GM21423 (cell line): ENCODE measurements around the gene CPOX.
A peak's percentile ranks its signal among the peaks of the same experiment; 100 is the strongest.
"Not testable (repeated sequence)": the region's sequence is repeated elsewhere in the genome, so short reads cannot be mapped to it uniquely, and the experiment has no call there.

ENCODE experiments used
- ATAC-seq: cut with Tn5 transposase; IDR thresholded peaks from one replicate; pipeline ENCODE4 v1.9.1; 2021; ENCODE audit warnings: mild to moderate bottlenecking, moderate library complexity; ENCODE audit not compliant: unreplicated experiment

The CPOX gene

GRCh38 chr3:98593046-98593936 lies at the start of gene CPOX:
CPOX (minus strand) TSS chr3:98593611; CDS start chr3:98593504, 107 bp downstream.
- peak; percentile 94 for ATAC-seq

DNA sequence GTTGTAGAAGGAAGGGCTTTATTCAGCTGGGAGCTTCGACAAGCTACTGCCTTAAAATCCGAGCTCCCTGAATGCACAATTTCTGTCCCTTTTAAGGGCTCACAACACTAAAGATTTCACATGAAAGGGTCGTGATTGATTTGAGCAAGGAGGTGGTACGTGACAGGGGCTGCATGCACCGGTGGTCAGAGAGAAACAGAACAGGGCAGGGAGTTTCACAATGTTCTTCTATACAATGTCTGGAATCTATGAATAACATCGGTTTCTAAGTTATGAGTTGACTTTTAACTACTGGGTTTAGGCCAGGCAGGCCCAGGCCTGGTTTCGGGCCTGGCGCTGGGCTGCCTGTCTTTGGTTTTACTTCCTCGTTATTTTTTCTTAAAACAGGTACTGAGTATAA lies 49.4 kb upstream of the CPOX start:
- ATAC-seq = not testable (repeated sequence)

DNA sequence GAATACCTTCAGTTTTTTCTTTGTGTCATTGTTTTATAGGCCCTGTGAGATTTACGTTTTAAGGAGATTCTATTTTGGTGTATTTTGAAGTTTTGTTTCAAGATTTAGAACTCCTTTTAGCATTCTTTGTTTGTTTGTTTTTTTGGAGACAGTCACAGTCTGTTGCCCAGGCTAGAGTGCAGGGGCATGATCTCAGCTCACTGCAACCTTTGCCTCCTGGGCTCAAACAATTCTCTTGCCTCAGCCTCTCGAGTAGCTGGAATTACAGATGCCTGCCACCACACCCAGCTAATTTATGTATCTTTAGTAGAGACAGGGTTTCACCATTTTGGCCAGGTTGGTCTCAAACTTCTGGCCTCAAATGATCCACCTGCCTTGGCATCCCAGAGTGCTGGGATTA lies 48.3 kb upstream of the CPOX start:
- ATAC-seq = not testable (repeated sequence)

- not testable (repeated sequence) for ATAC-seq
Observed at GRCh38 chr3:98638515-98638914, 45.1 kb upstream of the CPOX start.

DNA sequence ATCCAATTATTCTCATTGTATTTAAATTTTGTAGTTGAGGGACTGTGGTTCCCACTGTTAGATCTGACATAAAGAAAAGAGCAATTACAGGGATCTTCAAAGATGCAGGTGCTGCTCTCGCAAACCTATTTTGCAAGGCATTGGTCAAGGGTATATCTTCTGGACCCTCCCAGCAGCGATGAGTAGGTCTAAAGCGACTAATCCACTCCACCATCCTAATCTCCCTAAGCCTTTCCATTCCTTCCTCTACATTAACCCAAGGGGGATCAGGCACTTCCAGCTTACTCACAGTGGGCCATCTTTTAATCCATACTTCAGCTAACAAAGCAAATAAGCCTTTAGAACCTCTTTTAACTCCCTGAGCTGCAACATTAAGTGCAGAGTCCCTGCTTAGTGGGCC lies 37.0 kb upstream of the CPOX start:
- no peak for ATAC-seq

- ATAC-seq = no peak
Observed at GRCh38 chr3:98628317-98628716, 34.9 kb upstream of the CPOX start.

DNA sequence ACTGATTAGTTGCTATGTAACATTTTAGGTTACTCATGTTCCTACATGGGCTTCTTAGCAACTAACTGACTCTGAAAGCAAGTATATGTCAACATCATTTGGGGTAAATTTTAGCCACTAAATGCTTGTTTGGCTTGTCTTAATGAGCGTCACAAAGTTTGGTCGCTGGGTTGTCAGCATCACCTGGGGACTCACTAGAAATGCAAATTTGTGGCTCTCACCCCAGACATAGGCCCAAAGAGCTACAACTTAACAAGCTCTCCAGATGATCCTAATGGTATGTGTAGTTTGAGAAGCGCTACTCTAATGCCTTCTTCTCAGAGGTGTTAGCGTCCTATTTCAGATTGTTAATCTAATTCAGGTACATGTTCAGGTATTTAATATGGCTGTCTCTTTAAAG lies 32.7 kb upstream of the CPOX start:
- ATAC-seq = no peak

GRCh38 chr3:98623572-98624280 lies 30.3 kb upstream of the CPOX start:
- ATAC-seq = no peak

- ATAC-seq = no peak
Observed at GRCh38 chr3:98617841-98618240, 24.4 kb upstream of the CPOX start.

DNA sequence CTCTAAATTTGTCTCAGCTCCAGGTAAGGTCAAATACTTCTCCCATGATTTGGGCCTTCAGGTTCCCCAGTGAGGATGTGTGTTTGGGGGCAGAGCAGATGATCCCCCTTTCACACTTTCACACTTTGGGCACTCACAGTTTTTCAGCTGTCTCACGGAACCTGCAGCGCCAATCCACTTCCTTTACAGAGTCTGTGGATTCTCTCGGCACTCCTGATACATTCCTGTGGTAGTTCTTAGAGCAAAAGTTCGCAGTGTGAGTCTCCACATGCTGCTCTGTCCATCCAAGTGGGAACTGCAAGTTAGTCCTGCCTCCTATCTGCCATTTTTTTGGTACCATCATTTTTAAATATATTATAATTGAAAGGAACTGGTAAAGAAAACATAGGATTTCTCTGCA lies 20.2 kb upstream of the CPOX start:
- ATAC-seq = no peak

DNA sequence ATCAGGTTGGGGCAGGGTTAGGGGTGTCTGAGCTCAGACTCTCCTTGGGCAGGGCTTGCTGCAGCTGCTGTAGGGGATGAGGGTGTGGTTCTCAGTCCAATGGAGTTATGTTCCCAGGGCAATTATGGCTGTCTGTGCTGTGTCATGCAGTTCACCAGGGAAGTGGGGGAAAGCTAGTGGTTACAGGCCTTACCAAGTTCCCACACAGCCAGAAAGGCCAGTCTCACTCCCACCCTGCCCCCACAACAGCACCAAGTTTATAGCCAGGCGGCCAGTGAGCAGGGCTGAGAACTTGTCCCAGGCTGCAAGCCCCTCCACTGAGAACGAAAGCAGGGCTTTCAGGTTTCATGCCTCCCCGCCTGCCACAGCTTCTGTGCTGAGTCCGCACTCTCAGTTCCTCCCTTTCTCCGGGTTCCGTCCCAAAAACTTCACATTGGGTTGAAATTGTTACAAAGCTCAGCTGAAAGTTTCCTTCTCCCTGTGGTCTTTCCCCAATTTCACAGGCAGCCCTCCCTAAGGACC lies 19.6 kb upstream of the CPOX start:
- ATAC-seq = peak; percentile 80

- ATAC-seq = peak; percentile 43
Observed at GRCh38 chr3:98612587-98612986, 19.2 kb upstream of the CPOX start.

DNA sequence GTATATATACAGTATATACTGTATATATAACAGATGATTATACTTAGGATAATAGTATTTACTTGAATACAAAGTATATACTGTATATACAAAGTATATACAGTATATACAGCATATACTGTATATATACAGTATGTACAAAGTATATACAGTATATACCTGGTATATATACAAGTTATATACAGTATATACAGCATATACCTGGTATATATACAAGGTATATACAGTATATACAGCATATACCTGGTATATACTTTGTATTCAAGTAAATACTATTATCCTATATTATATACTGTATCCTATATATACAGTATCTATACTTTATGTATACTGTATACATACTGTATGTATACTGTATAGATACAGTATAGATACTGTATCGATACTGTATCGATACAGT lies 14.6 kb upstream of the CPOX start:
- no peak for ATAC-seq

GRCh38 chr3:98603580-98603979 lies 10.2 kb upstream of the CPOX start:
- no peak for ATAC-seq

- peak; percentile 54 for ATAC-seq
Observed at GRCh38 chr3:98602078-98602678, 8.8 kb upstream of the CPOX start.

DNA sequence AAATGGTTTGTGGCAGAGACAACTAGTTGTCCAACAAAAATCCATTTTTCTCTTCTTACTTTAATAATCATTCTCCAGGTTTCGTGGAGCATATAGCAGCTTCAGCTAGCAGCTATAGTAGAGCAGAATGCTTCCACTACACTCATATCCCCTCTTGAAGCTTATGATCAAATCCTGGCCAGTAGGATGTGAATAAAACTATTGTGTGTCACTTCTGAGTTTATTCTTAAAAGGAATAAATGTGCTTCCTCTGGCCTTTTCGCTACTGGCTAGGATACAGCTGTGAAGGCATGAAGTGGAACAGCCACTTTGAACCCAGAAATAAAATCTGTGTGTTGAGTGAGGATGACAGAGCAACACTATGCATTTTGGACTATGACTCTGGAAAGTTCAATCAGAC lies 7.8 kb upstream of the CPOX start:
- ATAC-seq = no peak

GRCh38 chr3:98600412-98601095 lies 7.1 kb upstream of the CPOX start:
- peak; percentile 68 for ATAC-seq

- ATAC-seq = no peak
Observed at GRCh38 chr3:98599647-98600411, 6.4 kb upstream of the CPOX start.

- no peak for ATAC-seq
Observed at GRCh38 chr3:98598492-98598891, 5.1 kb upstream of the CPOX start.
